Endothelial cell (in vitro differentiated cells): ENCODE data around the gene GGA3. TPM values are rescaled to one million over a fixed set of nuclear protein-coding genes. Genes with fewer than 3 reads are reported as not detected.
A peak's percentile ranks its signal among the peaks of the same experiment; 100 is the strongest.

ENCODE experiments used
- DNase-seq: peaks from one replicate; pipeline ENCODE4 v3.0.0; 2021; ENCODE audit warnings: low spot score
- H3K27ac Mint-ChIP-seq: one replicate; pipeline ENCODE4 v1.8.0; 2021; ENCODE audit warnings: mixed read lengths, inconsistent platforms; ENCODE audit not compliant: unreplicated experiment
- H3K27me3 Mint-ChIP-seq: one replicate; pipeline ENCODE4 v1.8.0; 2021; ENCODE audit warnings: mild to moderate bottlenecking, moderate library complexity, mixed read lengths, inconsistent platforms; ENCODE audit not compliant: unreplicated experiment
- H3K36me3 Mint-ChIP-seq: one replicate; pipeline ENCODE4 v1.8.0; 2021; ENCODE audit warnings: mild to moderate bottlenecking, low read depth, mixed read lengths, inconsistent platforms; ENCODE audit not compliant: unreplicated experiment
- H3K4me1 Mint-ChIP-seq: one replicate; pipeline ENCODE4 v1.8.0; 2021; ENCODE audit warnings: mild to moderate bottlenecking, mixed read lengths, inconsistent platforms; ENCODE audit not compliant: unreplicated experiment
- H3K4me3 Mint-ChIP-seq: one replicate; pipeline ENCODE4 v1.8.0; 2021; ENCODE audit warnings: mild to moderate bottlenecking, mixed read lengths, inconsistent platforms; ENCODE audit not compliant: unreplicated experiment
- H3K9me3 Mint-ChIP-seq: one replicate; pipeline ENCODE4 v1.8.0; 2021; ENCODE audit warnings: mixed read lengths, inconsistent platforms; ENCODE audit not compliant: unreplicated experiment
- total RNA-seq: library from RNA; stranded (reverse); fragmentation: NEBNext Ultra II Directional; extraction: Animal tissue kit (Norgen Biotek cat#: 25700); gene quantifications from one replicate; pipeline ENCODE4 v1.2.1, GENCODE V29; 2021; ENCODE audit not compliant: unreplicated experiment
- TF ChIP-seq, protein P1 (sequence below): fragments of 200-600 bp; sonication (generic); IDR thresholded peaks from one replicate; pipeline ENCODE4 v1.5.0; 2021; ENCODE audit warnings: antibody characterized with exemption; ENCODE audit not compliant: unreplicated experiment

GGA3 gene
- total RNA-seq, 1 donor from 2014 or later, result 60.8 TPM

DNA sequence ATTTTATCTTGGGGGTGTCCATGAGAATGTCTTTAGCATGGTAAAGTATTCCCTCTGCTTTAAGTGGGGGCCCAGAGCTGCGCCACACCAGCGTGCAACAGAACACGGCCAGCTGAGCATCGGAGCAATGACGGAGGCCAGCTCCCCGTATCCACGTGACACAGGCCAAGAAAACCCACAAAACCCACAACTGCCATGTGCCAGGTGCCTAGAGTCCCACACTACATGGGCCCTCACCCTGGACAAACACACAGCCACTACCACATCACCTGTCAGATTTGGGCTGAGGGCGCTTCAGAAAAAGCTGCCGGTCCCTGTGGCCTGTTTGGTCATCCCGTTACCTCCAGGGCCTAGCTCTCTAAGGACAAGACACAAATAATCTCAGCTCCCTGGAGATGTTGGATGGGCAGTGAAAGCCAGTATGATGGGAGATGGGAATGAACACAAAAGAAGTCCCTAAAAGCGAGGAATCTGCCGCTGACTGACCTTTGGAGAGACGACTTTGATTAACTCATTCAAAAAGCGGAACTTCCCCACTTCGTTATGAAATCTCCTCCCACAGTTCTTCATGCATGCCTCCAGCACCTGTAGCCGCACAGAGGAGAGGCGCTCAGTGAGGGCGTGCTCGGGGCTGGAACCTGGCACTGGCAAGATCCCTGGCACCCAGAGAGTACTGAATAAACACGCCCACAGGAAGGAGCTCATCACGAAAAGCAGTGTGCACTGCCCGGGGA lies 17.1 kb downstream of the GGA3 start:
- Mint-ChIP-seq H3K27ac (no peak overlapping the region), H3K4me3 (peak overlapping the region; percentile 56), H3K27me3 (peaks cover 2% of the 10 kb centered on the region), H3K36me3 (peaks cover 40% of the 10 kb centered on the region), H3K9me3 (no peaks in the 10 kb centered on the region), H3K4me1 (peaks cover 4% of the 10 kb centered on the region)
- DNase-seq, result no peak
- TF ChIP-seq, protein P1, sequence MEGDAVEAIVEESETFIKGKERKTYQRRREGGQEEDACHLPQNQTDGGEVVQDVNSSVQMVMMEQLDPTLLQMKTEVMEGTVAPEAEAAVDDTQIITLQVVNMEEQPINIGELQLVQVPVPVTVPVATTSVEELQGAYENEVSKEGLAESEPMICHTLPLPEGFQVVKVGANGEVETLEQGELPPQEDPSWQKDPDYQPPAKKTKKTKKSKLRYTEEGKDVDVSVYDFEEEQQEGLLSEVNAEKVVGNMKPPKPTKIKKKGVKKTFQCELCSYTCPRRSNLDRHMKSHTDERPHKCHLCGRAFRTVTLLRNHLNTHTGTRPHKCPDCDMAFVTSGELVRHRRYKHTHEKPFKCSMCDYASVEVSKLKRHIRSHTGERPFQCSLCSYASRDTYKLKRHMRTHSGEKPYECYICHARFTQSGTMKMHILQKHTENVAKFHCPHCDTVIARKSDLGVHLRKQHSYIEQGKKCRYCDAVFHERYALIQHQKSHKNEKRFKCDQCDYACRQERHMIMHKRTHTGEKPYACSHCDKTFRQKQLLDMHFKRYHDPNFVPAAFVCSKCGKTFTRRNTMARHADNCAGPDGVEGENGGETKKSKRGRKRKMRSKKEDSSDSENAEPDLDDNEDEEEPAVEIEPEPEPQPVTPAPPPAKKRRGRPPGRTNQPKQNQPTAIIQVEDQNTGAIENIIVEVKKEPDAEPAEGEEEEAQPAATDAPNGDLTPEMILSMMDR, result no peak

DNA sequence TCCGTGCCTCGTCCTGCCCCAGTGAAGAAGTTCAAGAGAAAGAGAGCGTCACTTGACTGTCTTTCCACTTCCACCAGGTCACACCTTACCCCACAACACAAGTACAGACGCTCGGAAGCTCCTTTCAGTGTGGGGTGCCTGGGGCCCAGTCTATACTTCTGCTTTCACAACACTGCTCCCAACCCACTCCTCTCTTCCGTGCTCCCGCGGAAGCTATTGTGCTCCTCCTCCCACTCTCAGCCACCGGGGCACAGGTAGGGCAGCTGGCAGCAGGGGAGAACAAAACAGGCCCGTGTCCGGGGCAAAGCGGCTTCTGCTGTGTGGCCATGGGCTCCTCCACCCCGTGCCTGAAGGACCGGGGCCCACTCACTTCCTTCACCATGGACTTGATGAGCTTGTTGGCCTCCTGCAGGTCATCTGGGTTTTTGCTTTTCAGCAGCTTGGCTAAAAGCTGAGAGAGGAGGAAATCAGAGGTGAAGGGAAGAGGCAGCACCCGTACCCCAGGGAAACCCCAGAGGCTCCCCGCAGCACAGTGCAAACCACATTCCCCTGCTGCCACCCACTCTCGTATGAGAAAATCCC lies 18.9 kb downstream of the GGA3 start:
- H3K27me3 Mint-ChIP-seq, result peaks cover 7% of the 10 kb centered on the region
- DNase-seq, result no peak
- no peaks in the 10 kb centered on the region for H3K9me3 Mint-ChIP-seq
- H3K27ac Mint-ChIP-seq, result no peak overlapping the region
- TF ChIP-seq, protein P1, result no peak
- no peak overlapping the region for H3K4me3 Mint-ChIP-seq
- H3K36me3 Mint-ChIP-seq, result peaks cover 48% of the 10 kb centered on the region
- H3K4me1 Mint-ChIP-seq, result peaks cover 11% of the 10 kb centered on the region

DNA sequence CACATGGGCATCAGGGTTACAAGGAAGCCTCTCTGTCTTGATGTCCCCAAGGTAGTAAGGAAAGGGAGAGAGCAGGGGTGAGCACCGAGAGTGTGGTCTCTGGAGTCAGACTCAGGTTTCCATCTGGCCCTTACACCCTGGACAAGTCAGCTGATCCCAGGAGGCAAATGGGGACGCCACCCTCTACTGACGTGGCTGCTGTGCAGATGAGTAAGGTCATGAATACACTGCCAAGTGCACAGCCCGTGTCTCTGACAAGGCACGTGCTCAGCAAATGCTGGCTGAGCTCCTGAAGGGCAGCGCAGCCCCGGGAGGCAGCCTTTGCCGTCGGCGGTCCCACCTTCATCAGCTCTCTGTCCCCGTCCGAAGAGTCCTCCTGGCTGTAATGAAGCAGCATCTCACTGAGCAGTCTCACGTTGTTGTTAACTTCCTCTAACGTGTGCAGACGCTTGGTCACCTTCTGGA lies 19.4 kb downstream of the GGA3 start:
- H3K4me1 Mint-ChIP-seq, result peaks cover 11% of the 10 kb centered on the region
- TF ChIP-seq, protein P1, result no peak
- H3K36me3 Mint-ChIP-seq, result peaks cover 50% of the 10 kb centered on the region
- H3K4me3 Mint-ChIP-seq, result peak overlapping the region; percentile 69
- no peak for DNase-seq
- H3K27me3 Mint-ChIP-seq, result peaks cover 7% of the 10 kb centered on the region
- H3K27ac Mint-ChIP-seq, result no peak overlapping the region
- H3K9me3 Mint-ChIP-seq, result no peaks in the 10 kb centered on the region

DNA sequence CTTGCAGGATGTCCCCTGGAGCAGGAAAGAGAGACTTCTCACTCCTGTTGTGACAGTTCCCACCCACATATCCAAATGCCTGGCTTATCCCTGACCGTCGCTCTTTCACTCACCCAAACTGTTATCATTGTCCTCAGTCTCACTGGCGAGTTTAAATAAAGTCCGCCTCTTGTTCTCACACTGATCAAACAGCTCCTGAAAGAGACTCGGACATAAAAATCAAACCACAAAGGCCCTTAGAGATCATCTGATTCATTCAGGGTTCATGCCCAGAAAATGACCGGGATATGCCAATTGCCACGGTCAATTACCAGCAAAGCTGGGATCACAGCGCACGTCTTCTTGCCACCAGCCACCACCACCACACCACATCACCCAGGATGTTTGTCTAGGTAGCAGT lies 19.9 kb downstream of the GGA3 start:
- peaks cover 7% of the 10 kb centered on the region for H3K27me3 Mint-ChIP-seq
- no peak for DNase-seq
- H3K4me3 Mint-ChIP-seq, result peak overlapping the region; percentile 69
- peak overlapping the region; percentile 48 for H3K27ac Mint-ChIP-seq
- peaks cover 11% of the 10 kb centered on the region for H3K4me1 Mint-ChIP-seq
- no peaks in the 10 kb centered on the region for H3K9me3 Mint-ChIP-seq
- peaks cover 48% of the 10 kb centered on the region for H3K36me3 Mint-ChIP-seq
- TF ChIP-seq, protein P1, result no peak

DNA sequence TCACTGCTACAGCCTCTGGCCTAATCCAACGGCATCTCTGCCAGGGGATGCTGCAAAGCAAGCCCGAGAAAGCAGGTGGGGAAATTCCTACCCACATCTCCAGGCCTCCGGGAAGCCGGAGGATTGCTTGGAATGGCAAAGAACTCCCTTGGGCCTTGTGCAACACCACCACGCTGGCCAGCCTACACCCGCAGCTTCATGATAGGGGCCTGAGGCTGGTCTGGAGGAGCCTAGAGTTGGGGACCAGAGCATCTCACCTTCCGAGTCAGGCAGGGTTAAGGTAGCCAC lies 20.3 kb downstream of the GGA3 start:
- Mint-ChIP-seq H3K4me1 (peaks cover 11% of the 10 kb centered on the region), H3K27me3 (peaks cover 7% of the 10 kb centered on the region), H3K9me3 (no peaks in the 10 kb centered on the region), H3K36me3 (peaks cover 48% of the 10 kb centered on the region), H3K4me3 (no peak overlapping the region), H3K27ac (no peak overlapping the region)
- TF ChIP-seq, protein P1, result no peak
- no peak for DNase-seq
